HepG2 (cell line): ENCODE measurements around the gene EVI2B. TPM values are rescaled to one million over a fixed set of nuclear protein-coding genes. Genes with fewer than 3 reads are reported as not detected.

Source experiments
- ATAC-seq: fragments of 200-7000 bp; cut with Tn5 transposase; 3 replicates; pipeline ENCODE4 v1.9.1; 2020; ENCODE audit warnings: mild to moderate bottlenecking, moderate library complexity
- BruUV-seq: library from RNA; stranded (reverse); fragments of 400-500 nt; replicated peaks from 2 replicates; lab custom pipeline; 2021; lab: Mats Ljungman, UMichigan
- CTCF ChIA-PET: fragments of 300-600 bp; formaldehyde crosslinking; extraction: SDS; loops from one replicate; lab custom pipeline; 2021; ENCODE audit warnings: low total read pairs, inconsistent platforms, low intra/inter-chr PET ratio; lab: Yijun Ruan, JAX
- POLR2A ChIA-PET: fragments of 350-600 bp; sonication (Branson Sonifier 250); formaldehyde crosslinking; loops from one replicate; lab custom pipeline; 2020; ENCODE audit warnings: antibody characterized with exemption, inconsistent platforms; lab: Yijun Ruan, JAX
- DNase-seq: peaks from one replicate; pipeline ENCODE4 v3.0.0-alpha.2; 2015; ENCODE audit warnings: low spot score
- FAIRE-seq: peaks from 3 replicates; lab custom pipeline; 2011; peaks lifted over from hg19 to GRCh38; lab: Jason Lieb, UNC
- H2AFZ ChIP-seq: one replicate; pipeline ENCODE4 v1.6.1; 2011; ENCODE audit warnings: low read length, inconsistent platforms
- H3K27ac ChIP-seq: fragments of 300-600 bp; 3 replicates; pipeline ENCODE4 v1.8.0; 2011; ENCODE audit warnings: mixed run types, mild to moderate bottlenecking, mixed read lengths, low read length, inconsistent platforms; ENCODE audit not compliant: insufficient read depth; ENCODE audit errors: extremely low read length
- H3K27me3 ChIP-seq, 2 experiments: fragments of 200-600 bp in 1 of 2; 2 replicates in 1 of 2; 3 replicates in 1 of 2; pipeline versions ENCODE4 v1.6.0 to v1.8.0; 2011; ENCODE audit warnings: low read length in 2 of 2, mild to moderate bottlenecking in 2 of 2, moderate library complexity in 2 of 2, inconsistent platforms in 1 of 2; ENCODE audit not compliant: insufficient read depth in 2 of 2, control insufficient read depth in 1 of 2
- H3K36me3 ChIP-seq, 2 experiments: fragments of 200-600 bp in 1 of 2; replicated peaks in 1 of 2; 2 replicates in 1 of 2; 3 replicates in 1 of 2; pipeline versions ENCODE4 v1.5.1 to v1.8.0; 2011; ENCODE audit warnings: low read length in 2 of 2, inconsistent platforms in 1 of 2; ENCODE audit not compliant: insufficient read depth in 2 of 2, control insufficient read depth in 1 of 2
- H3K4me1 ChIP-seq: 2 replicates; pipeline ENCODE4 v1.5.1; 2012; ENCODE audit warnings: low read length, inconsistent platforms; ENCODE audit not compliant: insufficient read depth
- H3K4me2 ChIP-seq: 2 replicates; pipeline ENCODE4 v1.6.0; 2011; ENCODE audit warnings: low read depth, low read length, inconsistent platforms
- H3K4me3 ChIP-seq, 3 experiments: fragments of 200-600 bp in 1 of 3; sonication (generic), shearing (Covaris generic) in 1 of 3; replicated peaks in 1 of 3; 2 replicates each; pipeline ENCODE4 v1.5.1; 2011 to 2016; ENCODE audit warnings: low read length in 3 of 3, inconsistent platforms in 2 of 3, low read depth in 2 of 3, mild to moderate bottlenecking in 2 of 3, control low read depth in 1 of 3, mixed read lengths in 1 of 3; ENCODE audit not compliant: insufficient read depth in 1 of 3
- H3K79me2 ChIP-seq: one replicate; pipeline ENCODE4 v1.6.1; 2011; ENCODE audit warnings: low read length, inconsistent platforms; ENCODE audit not compliant: insufficient read depth
- H3K9ac ChIP-seq: 2 replicates; pipeline ENCODE4 v1.6.0; 2011; ENCODE audit warnings: mild to moderate bottlenecking, low read depth, low read length, inconsistent platforms; ENCODE audit not compliant: insufficient read depth
- H3K9me3 ChIP-seq: 2 replicates; pipeline ENCODE4 v1.5.1; 2012; ENCODE audit warnings: mild to moderate bottlenecking, low read length
- H4K20me1 ChIP-seq: 2 replicates; pipeline ENCODE4 v1.6.0; 2011; ENCODE audit warnings: inconsistent platforms, mild to moderate bottlenecking, low read length, moderate library complexity; ENCODE audit not compliant: insufficient read depth
- GTF3A ChIP-seq: sonication (generic); formaldehyde crosslinking; conservative IDR thresholded peaks from 2 replicates; pipeline ENCODE4 v1.4.0; 2020; ENCODE audit warnings: mild to moderate bottlenecking, missing genetic modification reagents
- KLF12 ChIP-seq: sonication (generic); formaldehyde crosslinking; IDR thresholded peaks from 2 replicates; pipeline ENCODE4 v1.4.0; 2020; ENCODE audit warnings: missing genetic modification reagents, borderline replicate concordance
- KMT2B ChIP-seq: IDR thresholded peaks from 2 replicates; pipeline ENCODE4 v1.6.1; 2016; ENCODE audit warnings: missing genetic modification reagents, missing compliant biosample characterization
- MAF1 ChIP-seq: sonication (generic); formaldehyde crosslinking; IDR thresholded peaks from 2 replicates; pipeline ENCODE4 v1.5.0; 2020; ENCODE audit warnings: missing genetic modification reagents, borderline replicate concordance
- MAFF ChIP-seq: IDR thresholded peaks from 2 replicates; pipeline ENCODE4 v1.6.1; 2011; ENCODE audit warnings: low read depth, low read length, improper control_type of control experiment
- MAFK ChIP-seq, 2 experiments: IDR thresholded peaks in 1 of 2; conservative IDR thresholded peaks in 1 of 2; 2 replicates each; pipeline ENCODE4 v1.6.1; 2011; ENCODE audit warnings: improper control_type of control experiment in 2 of 2, low read length in 2 of 2
- MIXL1 ChIP-seq: IDR thresholded peaks from 2 replicates; pipeline ENCODE4 v1.6.1; 2016
- NFYB ChIP-seq: sonication (generic); formaldehyde crosslinking; IDR thresholded peaks from 2 replicates; pipeline ENCODE4 v1.4.0; 2020; ENCODE audit warnings: missing genetic modification reagents
- U2AF1 ChIP-seq: fragments of 200-400 bp; formaldehyde crosslinking; optimal IDR thresholded peaks from 2 replicates; pipeline ENCODE3; 2017; ENCODE audit warnings: mild to moderate bottlenecking, low read depth, low read length
- ZNF230 ChIP-seq: sonication (generic); formaldehyde crosslinking; IDR thresholded peaks from 2 replicates; pipeline ENCODE4 v1.4.0; 2020; ENCODE audit warnings: mild to moderate bottlenecking, missing genetic modification reagents
- ZNF326 ChIP-seq: sonication (generic); formaldehyde crosslinking; IDR thresholded peaks from 2 replicates; pipeline ENCODE4 v1.4.0; 2020; ENCODE audit warnings: missing genetic modification reagents, borderline replicate concordance
- in situ Hi-C: cut with HindIII; loops from 2 replicates; pipeline ENCODE4 v1.10.0; 2017; ENCODE audit warnings: low pct_unique_long_range_greater_than_20kb; ENCODE audit not compliant: extremely low pct_ligation_motif_present
- intact Hi-C: fragments of 100-400 bp; cut with micrococcal nuclease; formaldehyde crosslinking; loops from one replicate; pipeline ENCODE4 v1.10.0; 2022; ENCODE audit not compliant: unreplicated experiment
- polyA plus RNA-seq, 8 experiments: library from polyadenylated mRNA; depleted of rRNA in 3 of 8; stranded (reverse) in 7 of 8; unstranded in 1 of 8; fragments of >200 nt; fragmentation: Illumina TruSeq in 4 of 8; extraction: Trizol in 4 of 8; gene quantifications; 2 replicates each; pipeline versions ENCODE4 v1.2.1 to v1.2.3, GENCODE V29; 2011 to 2016; ENCODE audit warnings: low read depth in 4 of 8, missing spikeins in 1 of 8, mixed read lengths in 1 of 8; ENCODE audit not compliant: insufficient read depth in 1 of 8
- total RNA-seq, 5 experiments: library from RNA; depleted of rRNA; stranded (reverse); fragments of >200 nt; fragmentation: Illumina TruSeq; extraction: Trizol; gene quantifications; 2 replicates each; pipeline ENCODE4 v1.2.3, GENCODE V29; 2016; ENCODE audit warnings: low read depth in 1 of 5
- TF ChIP-seq, protein P1 (sequence below): IDR thresholded peaks from 2 replicates; pipeline ENCODE4 v1.6.1; 2016; ENCODE audit warnings: low read depth, control low read depth
- TF ChIP-seq, protein P2 (sequence below): sonication (generic); formaldehyde crosslinking; IDR thresholded peaks from 2 replicates; pipeline ENCODE4 v1.4.0; 2020; ENCODE audit warnings: missing genetic modification reagents
- TF ChIP-seq, protein P3 (sequence below): sonication (generic); formaldehyde crosslinking; IDR thresholded peaks from 2 replicates; pipeline ENCODE4 v1.5.0; 2020; ENCODE audit warnings: missing genetic modification reagents
- TF ChIP-seq, protein P4 (sequence below): sonication (generic); formaldehyde crosslinking; IDR thresholded peaks from 2 replicates; pipeline ENCODE4 v1.5.0; 2020; ENCODE audit warnings: missing genetic modification reagents, mild to moderate bottlenecking, borderline replicate concordance

EVI2B gene
- total and polyA plus RNA-seq, 2 of the 13 experiments (the other 11 are each of a cell fraction or from before 2014, with no cell fraction given), result not detected

DNA sequence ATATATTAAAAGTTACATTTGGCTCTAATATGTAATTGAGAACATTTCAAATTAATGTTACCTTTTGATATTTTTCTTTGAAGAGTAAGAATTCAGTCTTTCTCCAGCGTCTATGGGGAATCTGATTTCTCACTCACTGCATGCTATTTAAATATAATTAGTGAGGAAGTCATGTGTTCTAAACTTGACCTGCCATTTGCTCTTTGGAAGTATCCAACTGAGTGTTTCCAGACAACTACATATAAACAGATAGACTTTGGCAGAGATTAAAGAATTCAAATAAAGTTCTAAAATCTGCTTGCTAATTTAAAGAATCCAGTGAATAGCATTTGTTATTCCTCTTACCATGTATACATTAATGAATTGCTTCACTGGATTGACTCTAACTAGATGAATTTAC, 40.3 kb downstream of the EVI2B start (continued):
- TF ChIP-seq GTF3A (CRISPR knock-in tag) (no peak), KMT2B (CRISPR knock-in tag) (no peak), NFYB (CRISPR knock-in tag) (no peak)
- TF ChIP-seq, protein P1, sequence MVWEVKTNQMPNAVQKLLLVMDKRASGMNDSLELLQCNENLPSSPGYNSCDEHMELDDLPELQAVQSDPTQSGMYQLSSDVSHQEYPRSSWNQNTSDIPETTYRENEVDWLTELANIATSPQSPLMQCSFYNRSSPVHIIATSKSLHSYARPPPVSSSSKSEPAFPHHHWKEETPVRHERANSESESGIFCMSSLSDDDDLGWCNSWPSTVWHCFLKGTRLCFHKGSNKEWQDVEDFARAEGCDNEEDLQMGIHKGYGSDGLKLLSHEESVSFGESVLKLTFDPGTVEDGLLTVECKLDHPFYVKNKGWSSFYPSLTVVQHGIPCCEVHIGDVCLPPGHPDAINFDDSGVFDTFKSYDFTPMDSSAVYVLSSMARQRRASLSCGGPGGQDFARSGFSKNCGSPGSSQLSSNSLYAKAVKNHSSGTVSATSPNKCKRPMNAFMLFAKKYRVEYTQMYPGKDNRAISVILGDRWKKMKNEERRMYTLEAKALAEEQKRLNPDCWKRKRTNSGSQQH (CRISPR knock-in tag), result no peak

DNA sequence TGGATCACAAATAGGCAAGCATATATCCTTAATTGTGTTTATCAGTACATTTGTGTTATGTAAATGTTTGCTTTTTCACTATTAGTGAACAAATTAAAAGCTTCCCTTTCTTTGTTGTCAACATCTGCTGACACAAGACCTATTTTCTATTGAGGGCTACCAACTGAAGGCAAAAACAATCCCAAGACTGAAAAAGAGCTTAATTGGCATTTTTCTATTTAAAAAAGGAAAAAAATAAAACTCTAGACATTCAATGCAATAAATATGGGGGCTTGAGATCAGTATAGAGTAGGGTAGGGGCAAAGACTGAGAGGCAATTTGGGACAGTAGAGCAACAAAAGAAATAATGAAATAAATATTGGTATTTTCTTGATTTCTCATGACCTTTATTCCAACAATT, 41.1 kb downstream of the EVI2B start:
- DNase-seq, result no peak
- TF ChIP-seq ZNF230 (CRISPR knock-in tag) (no peak), MAFK (conservative IDR thresholded peaks at IDR 0.05 in 1 of 2, IDR thresholded peaks at IDR 0.05 in 1 of 2; ENCODE audit: low read length in 2 of 2) (peak; percentile 66 to 71), KLF12 (no peak), MIXL1 (CRISPR knock-in tag) (no peak), U2AF1 (no peak), MAFF (peak; percentile 60; the same call in 1 of the 2 replicates), ZNF326 (no peak), MAF1 (CRISPR knock-in tag) (no peak)
- TF ChIP-seq, protein P2, sequence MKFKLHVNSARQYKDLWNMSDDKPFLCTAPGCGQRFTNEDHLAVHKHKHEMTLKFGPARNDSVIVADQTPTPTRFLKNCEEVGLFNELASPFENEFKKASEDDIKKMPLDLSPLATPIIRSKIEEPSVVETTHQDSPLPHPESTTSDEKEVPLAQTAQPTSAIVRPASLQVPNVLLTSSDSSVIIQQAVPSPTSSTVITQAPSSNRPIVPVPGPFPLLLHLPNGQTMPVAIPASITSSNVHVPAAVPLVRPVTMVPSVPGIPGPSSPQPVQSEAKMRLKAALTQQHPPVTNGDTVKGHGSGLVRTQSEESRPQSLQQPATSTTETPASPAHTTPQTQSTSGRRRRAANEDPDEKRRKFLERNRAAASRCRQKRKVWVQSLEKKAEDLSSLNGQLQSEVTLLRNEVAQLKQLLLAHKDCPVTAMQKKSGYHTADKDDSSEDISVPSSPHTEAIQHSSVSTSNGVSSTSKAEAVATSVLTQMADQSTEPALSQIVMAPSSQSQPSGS (CRISPR knock-in tag), result no peak
- TF ChIP-seq, protein P3, sequence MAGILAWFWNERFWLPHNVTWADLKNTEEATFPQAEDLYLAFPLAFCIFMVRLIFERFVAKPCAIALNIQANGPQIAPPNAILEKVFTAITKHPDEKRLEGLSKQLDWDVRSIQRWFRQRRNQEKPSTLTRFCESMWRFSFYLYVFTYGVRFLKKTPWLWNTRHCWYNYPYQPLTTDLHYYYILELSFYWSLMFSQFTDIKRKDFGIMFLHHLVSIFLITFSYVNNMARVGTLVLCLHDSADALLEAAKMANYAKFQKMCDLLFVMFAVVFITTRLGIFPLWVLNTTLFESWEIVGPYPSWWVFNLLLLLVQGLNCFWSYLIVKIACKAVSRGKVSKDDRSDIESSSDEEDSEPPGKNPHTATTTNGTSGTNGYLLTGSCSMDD (CRISPR knock-in tag), result no peak
- TF ChIP-seq, protein P4, sequence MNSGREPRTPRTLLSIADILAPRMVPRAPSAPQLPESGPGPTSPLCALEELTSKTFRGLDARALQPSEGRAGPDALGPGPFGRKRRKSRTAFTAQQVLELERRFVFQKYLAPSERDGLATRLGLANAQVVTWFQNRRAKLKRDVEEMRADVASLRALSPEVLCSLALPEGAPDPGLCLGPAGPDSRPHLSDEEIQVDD (CRISPR knock-in tag), result no peak
- ChIA-PET CTCF (no interaction called here), POLR2A (no interaction called here)
- peaks cover 32% of the 10 kb centered on the region for H3K4me1 ChIP-seq
- no peak overlapping the region for H2AFZ ChIP-seq
- no peaks in the 10 kb centered on the region for H4K20me1 ChIP-seq
- H3K27me3 ChIP-seq, result no peaks in the 10 kb centered on the region
- in situ Hi-C loops (no loop called here), intact Hi-C loops (loop anchor here (5.0 kb wide), 1 partner anchor 104 kb away; no protein-coding TSS in a partner anchor)
- no peaks in the 10 kb centered on the region for H3K9me3 ChIP-seq
- H3K4me3 ChIP-seq, result no peak overlapping the region
- no TSS peak for BruUV-seq
- H3K4me2 ChIP-seq, result no peak overlapping the region
- no peak for ATAC-seq
- peaks cover 3 to 33% of the 10 kb centered on the region in 2 experiments; a peak in 4 of 5 replicates for H3K36me3 ChIP-seq
- no peaks in the 10 kb centered on the region for H3K79me2 ChIP-seq
- no peak for FAIRE-seq
- H3K9ac ChIP-seq, result no peak overlapping the region
- H3K27ac ChIP-seq, result no peak overlapping the region
